IMR-90 (cell line): ENCODE data around the gene PKP4.

Experiments used
- BHLHE40 ChIP-seq: fragments of 150-350 bp; IDR thresholded peaks from 2 replicates; pipeline ENCODE4 v1.6.1; 2016; ENCODE audit warnings: mild to moderate bottlenecking, low read depth, low read length
- CEBPB ChIP-seq: IDR thresholded peaks from 2 replicates; pipeline ENCODE4 v1.6.1; 2012; ENCODE audit warnings: low read depth, low read length, improper control_type of control experiment
- CHD1 ChIP-seq: IDR thresholded peaks from 2 replicates; pipeline ENCODE4 v1.6.1; 2012; ENCODE audit warnings: low read depth, low read length, improper control_type of control experiment
- FOS ChIP-seq: fragments of 150-350 bp; IDR thresholded peaks from 2 replicates; pipeline ENCODE4 v1.6.1; 2016; ENCODE audit warnings: low read depth, low read length
- MAFK ChIP-seq: IDR thresholded peaks from 2 replicates; pipeline ENCODE4 v1.6.1; 2012; ENCODE audit warnings: low read depth, low read length, improper control_type of control experiment
- MAZ ChIP-seq: IDR thresholded peaks from 2 replicates; pipeline ENCODE4 v1.6.1; 2012; ENCODE audit warnings: low read depth, mild to moderate bottlenecking, low read length, improper control_type of control experiment, moderate library complexity, borderline replicate concordance
- NFE2L2 ChIP-seq: fragments of 150-350 bp; IDR thresholded peaks from 2 replicates; pipeline ENCODE4 v1.6.1; 2016; ENCODE audit warnings: low read depth, mild to moderate bottlenecking, low read length
- POLR2A ChIP-seq: IDR thresholded peaks from 2 replicates; pipeline ENCODE4 v1.6.1; 2012; ENCODE audit warnings: mild to moderate bottlenecking, low read depth, low read length
- RAD21 ChIP-seq: IDR thresholded peaks from 2 replicates; pipeline ENCODE4 v1.6.1; 2012; ENCODE audit warnings: low read length, improper control_type of control experiment
- RCOR1 ChIP-seq: IDR thresholded peaks from 2 replicates; pipeline ENCODE4 v1.6.1; 2012; ENCODE audit warnings: mild to moderate bottlenecking, low read length, improper control_type of control experiment; ENCODE audit not compliant: insufficient replicate concordance
- RFX5 ChIP-seq: IDR thresholded peaks from 2 replicates; pipeline ENCODE4 v1.8.0; 2012; ENCODE audit warnings: low read depth, mild to moderate bottlenecking, low read length, moderate library complexity
- SMC3 ChIP-seq: fragments of 150-350 bp; IDR thresholded peaks from 2 replicates; pipeline ENCODE4 v1.6.1; 2016; ENCODE audit warnings: low read depth, mild to moderate bottlenecking, antibody characterized with exemption, low read length, moderate library complexity
- USF2 ChIP-seq: fragments of 150-350 bp; IDR thresholded peaks from 2 replicates; pipeline ENCODE4 v1.6.1; 2017; ENCODE audit warnings: mild to moderate bottlenecking, antibody characterized with exemption, low read length, low read depth
- TF ChIP-seq, protein P1 (sequence below): conservative IDR thresholded peaks from 2 replicates; pipeline ENCODE4 v1.5.1; 2012; ENCODE audit warnings: mild to moderate bottlenecking, low read depth, low read length, improper control_type of control experiment

- no peak for TF ChIP-seq POLR2A
- TF ChIP-seq, protein P1, sequence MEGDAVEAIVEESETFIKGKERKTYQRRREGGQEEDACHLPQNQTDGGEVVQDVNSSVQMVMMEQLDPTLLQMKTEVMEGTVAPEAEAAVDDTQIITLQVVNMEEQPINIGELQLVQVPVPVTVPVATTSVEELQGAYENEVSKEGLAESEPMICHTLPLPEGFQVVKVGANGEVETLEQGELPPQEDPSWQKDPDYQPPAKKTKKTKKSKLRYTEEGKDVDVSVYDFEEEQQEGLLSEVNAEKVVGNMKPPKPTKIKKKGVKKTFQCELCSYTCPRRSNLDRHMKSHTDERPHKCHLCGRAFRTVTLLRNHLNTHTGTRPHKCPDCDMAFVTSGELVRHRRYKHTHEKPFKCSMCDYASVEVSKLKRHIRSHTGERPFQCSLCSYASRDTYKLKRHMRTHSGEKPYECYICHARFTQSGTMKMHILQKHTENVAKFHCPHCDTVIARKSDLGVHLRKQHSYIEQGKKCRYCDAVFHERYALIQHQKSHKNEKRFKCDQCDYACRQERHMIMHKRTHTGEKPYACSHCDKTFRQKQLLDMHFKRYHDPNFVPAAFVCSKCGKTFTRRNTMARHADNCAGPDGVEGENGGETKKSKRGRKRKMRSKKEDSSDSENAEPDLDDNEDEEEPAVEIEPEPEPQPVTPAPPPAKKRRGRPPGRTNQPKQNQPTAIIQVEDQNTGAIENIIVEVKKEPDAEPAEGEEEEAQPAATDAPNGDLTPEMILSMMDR = no peak
- no peak for TF ChIP-seq RCOR1
- TF ChIP-seq MAZ = no peak
- no peak for TF ChIP-seq NFE2L2
- TF ChIP-seq CEBPB = no peak
- no peak for TF ChIP-seq RAD21
- no peak for TF ChIP-seq FOS
- no peak for TF ChIP-seq CHD1
- TF ChIP-seq BHLHE40 = no peak
- TF ChIP-seq USF2 = no peak
- TF ChIP-seq RFX5 = no peak
- no peak for TF ChIP-seq SMC3
- no peak for TF ChIP-seq MAFK
Measured at GRCh38 chr2:158477202-158477601, 20.4 kb downstream of the PKP4 start.
